Parathyroid adenoma (tissue), 2 donors: ENCODE results near the gene ABCC11.

Experiments
- H2AFZ ChIP-seq: fragments of 300-600 bp; sonication (generic); one replicate; pipeline ENCODE4 v1.7.0; 2017; ENCODE audit warnings: antibody characterized with exemption, mild to moderate bottlenecking
- H3K27ac ChIP-seq: fragments of 300-600 bp; sonication (generic); one replicate; pipeline ENCODE4 v1.7.0; 2017
- H3K27me3 ChIP-seq: fragments of 300-600 bp; sonication (generic); one replicate; pipeline ENCODE4 v1.7.0; 2017; ENCODE audit warnings: low read length; ENCODE audit not compliant: control insufficient read depth, insufficient read depth
- H3K36me3 ChIP-seq: fragments of 300-600 bp; sonication (generic); one replicate; pipeline ENCODE4 v1.7.0; 2017; ENCODE audit warnings: low read length; ENCODE audit not compliant: control insufficient read depth, insufficient read depth
- H3K4me1 ChIP-seq: fragments of 300-600 bp; sonication (generic); one replicate; pipeline ENCODE4 v1.7.0; 2017; ENCODE audit warnings: control low read depth
- H3K4me2 ChIP-seq: fragments of 300-600 bp; sonication (generic); one replicate; pipeline ENCODE4 v1.7.0; 2017; ENCODE audit warnings: low read length
- H3K4me3 ChIP-seq: fragments of 300-600 bp; sonication (generic); one replicate; pipeline ENCODE4 v1.7.0; 2017; ENCODE audit warnings: low read depth, low read length
- H3K79me2 ChIP-seq: fragments of 300-600 bp; sonication (generic); one replicate; pipeline ENCODE4 v1.7.0; 2017; ENCODE audit warnings: control low read depth
- H3K9ac ChIP-seq: fragments of 300-600 bp; sonication (generic); one replicate; pipeline ENCODE4 v1.7.0; 2017; ENCODE audit warnings: mild to moderate bottlenecking
- H3K9me3 ChIP-seq: fragments of 300-600 bp; sonication (generic); one replicate; pipeline ENCODE4 v1.7.0; 2017; ENCODE audit warnings: low read length; ENCODE audit not compliant: control insufficient read depth
- TF ChIP-seq, protein P1 (sequence below): fragments of 300-600 bp; sonication (generic); IDR thresholded peaks from one replicate; pipeline ENCODE4 v1.7.0; 2017; ENCODE audit warnings: antibody characterized with exemption, mild to moderate bottlenecking
- donor health status: primary hyperparathyroidism.

The ABCC11 gene

DNA sequence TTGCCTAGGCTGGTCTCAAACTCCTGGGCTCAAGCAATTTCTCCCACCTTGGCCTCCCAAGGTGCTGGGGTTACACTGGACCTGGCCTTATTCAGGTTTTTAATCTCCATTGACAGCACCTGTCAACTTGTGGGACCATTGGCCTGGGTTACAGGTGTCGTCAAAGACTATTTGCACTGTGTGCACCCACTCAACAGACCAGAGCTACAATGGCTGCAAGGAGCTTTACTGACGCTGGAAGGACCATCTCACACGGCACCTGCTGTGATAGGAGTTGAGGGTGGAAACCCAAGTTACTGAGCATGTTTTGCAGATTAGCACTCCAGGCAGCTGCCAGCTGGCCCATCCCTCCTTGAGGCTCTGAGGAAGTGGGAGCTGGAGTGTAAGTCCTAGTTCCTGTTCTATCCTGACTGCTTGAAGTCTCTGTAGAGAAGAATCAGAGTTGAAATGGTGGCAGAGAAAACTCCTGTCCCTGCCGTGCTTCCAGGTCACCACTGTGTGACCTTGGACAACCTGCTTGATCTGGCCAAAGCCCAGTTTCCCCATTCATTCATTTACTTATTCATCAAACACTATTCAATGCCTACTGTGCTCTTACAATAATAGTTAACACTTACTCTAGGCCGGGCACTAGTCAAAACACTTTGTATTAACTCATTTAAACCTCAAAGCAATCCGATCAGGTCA, 45.7 kb downstream of the ABCC11 start:
- no peaks in the 10 kb centered on the region for H3K79me2 ChIP-seq
- no peak overlapping the region for H3K27ac ChIP-seq
- H2AFZ ChIP-seq: no peak overlapping the region
- H3K9ac ChIP-seq: no peak overlapping the region
- H3K4me2 ChIP-seq: no peak overlapping the region
- H3K4me3 ChIP-seq: no peak overlapping the region
- TF ChIP-seq, protein P1, sequence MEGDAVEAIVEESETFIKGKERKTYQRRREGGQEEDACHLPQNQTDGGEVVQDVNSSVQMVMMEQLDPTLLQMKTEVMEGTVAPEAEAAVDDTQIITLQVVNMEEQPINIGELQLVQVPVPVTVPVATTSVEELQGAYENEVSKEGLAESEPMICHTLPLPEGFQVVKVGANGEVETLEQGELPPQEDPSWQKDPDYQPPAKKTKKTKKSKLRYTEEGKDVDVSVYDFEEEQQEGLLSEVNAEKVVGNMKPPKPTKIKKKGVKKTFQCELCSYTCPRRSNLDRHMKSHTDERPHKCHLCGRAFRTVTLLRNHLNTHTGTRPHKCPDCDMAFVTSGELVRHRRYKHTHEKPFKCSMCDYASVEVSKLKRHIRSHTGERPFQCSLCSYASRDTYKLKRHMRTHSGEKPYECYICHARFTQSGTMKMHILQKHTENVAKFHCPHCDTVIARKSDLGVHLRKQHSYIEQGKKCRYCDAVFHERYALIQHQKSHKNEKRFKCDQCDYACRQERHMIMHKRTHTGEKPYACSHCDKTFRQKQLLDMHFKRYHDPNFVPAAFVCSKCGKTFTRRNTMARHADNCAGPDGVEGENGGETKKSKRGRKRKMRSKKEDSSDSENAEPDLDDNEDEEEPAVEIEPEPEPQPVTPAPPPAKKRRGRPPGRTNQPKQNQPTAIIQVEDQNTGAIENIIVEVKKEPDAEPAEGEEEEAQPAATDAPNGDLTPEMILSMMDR: no peak
- no peaks in the 10 kb centered on the region for H3K27me3 ChIP-seq
- no peaks in the 10 kb centered on the region for H3K9me3 ChIP-seq
- no peaks in the 10 kb centered on the region for H3K36me3 ChIP-seq
- H3K4me1 ChIP-seq: no peaks in the 10 kb centered on the region

DNA sequence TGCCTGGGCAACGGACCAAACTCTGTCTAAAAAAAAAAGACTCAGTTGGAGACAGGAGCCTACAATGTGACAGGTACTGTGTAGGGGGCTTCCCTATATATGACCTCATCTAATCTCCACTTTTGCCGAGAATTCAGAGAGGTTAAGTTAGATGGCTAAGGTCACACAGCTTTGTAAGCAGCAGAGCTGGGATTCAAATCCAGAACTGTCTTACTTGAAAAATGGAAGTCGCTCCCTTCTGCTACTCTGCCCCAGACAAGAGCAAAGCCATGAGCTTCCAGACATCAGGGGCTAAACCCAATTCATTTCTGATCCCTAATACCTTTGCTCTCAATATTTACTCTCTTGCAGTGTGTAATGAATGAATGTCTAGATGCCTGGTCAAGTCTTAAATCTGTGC, 50.0 kb downstream of the ABCC11 start:
- H3K4me2 ChIP-seq: no peak overlapping the region
- H2AFZ ChIP-seq: no peak overlapping the region
- H3K9ac ChIP-seq: no peak overlapping the region
- H3K27ac ChIP-seq: no peak overlapping the region
- H3K9me3 ChIP-seq: no peaks in the 10 kb centered on the region
- H3K27me3 ChIP-seq: no peaks in the 10 kb centered on the region
- TF ChIP-seq, protein P1: no peak
- no peaks in the 10 kb centered on the region for H3K36me3 ChIP-seq
- no peaks in the 10 kb centered on the region for H3K4me1 ChIP-seq
- H3K79me2 ChIP-seq: no peaks in the 10 kb centered on the region
- no peak overlapping the region for H3K4me3 ChIP-seq

DNA sequence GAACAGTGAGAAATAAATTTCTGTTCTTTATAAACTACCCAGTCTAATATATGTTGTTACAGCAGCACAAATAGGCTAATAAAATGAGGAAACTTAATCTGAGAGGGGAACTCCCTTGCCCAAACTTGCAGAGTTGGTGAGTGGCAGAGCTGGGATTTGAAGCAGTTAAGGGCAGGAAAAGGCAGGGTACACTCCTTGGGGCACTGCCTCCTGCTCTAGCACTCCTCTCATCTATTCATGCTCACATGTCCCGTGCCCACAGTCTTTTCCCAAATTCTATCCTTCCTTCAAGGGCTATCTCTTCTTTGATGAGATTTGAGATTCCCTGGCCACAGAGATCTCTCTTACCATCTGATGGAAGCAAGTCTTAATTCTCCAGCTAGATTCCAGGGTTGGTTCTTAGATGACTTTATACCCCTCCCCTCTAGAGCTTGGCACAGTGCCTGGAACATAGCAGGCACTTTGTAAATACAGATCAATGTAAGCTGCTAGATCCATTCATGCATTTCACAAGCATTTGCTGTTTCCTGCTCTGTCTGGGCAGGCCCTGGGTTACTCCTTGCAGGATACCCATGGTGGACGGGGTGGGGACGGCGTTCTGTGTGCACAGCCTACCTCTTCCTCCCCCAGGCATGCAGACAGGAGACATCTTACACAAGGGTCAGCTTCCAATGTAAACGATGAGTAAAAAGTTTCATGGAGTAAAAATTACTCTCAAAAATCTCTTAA, 52.3 kb downstream of the ABCC11 start:
- Histone ChIP-seq H2AFZ (no peak overlapping the region), H3K36me3 (no peaks in the 10 kb centered on the region), H3K4me2 (no peak overlapping the region)

DNA sequence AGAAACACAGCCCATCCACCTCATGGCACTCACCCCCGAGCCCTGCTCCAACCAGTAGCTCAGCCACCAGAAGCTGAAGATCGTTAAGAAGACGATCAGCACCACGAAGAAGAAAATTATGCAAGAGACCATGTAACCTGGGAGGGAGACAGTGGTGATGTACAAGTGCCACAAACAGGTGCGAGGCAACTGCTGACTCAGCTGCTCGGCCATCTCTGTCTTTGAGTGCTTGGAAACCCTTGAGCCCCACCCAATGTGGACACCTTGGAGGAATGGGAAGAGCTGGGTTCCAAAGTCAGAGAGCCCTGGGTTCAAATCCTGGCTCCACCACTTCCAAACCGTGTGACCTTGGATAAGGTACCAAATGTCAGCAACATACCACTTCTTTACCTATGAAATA, 53.5 kb downstream of the ABCC11 start:
- Histone ChIP-seq H3K4me1 (no peaks in the 10 kb centered on the region), H3K27me3 (no peaks in the 10 kb centered on the region), H3K79me2 (no peaks in the 10 kb centered on the region), H3K4me2 (no peak overlapping the region), H3K9ac (no peak overlapping the region), H3K4me3 (no peak overlapping the region), H3K9me3 (no peaks in the 10 kb centered on the region), H3K36me3 (no peaks in the 10 kb centered on the region), H2AFZ (no peak overlapping the region), H3K27ac (no peak overlapping the region)
- TF ChIP-seq, protein P1: no peak

More for the DNA sequence above, 52.3 kb downstream of the ABCC11 start:
- TF ChIP-seq, protein P1: no peak
- no peak overlapping the region for H3K9ac ChIP-seq
- no peaks in the 10 kb centered on the region for H3K79me2 ChIP-seq
- H3K4me1 ChIP-seq: no peaks in the 10 kb centered on the region
- H3K9me3 ChIP-seq: no peaks in the 10 kb centered on the region
- H3K4me3 ChIP-seq: no peak overlapping the region
- H3K27ac ChIP-seq: no peak overlapping the region
- no peaks in the 10 kb centered on the region for H3K27me3 ChIP-seq
